HG02763 (cell line): Measurements from ENCODE around the gene PROSER2.
"Not testable (repeated sequence)": the region's sequence is repeated elsewhere in the genome, so short reads cannot be mapped to it uniquely, and the experiment has no call there.

Experiments
- ATAC-seq: cut with Tn5 transposase; IDR thresholded peaks from one replicate; pipeline ENCODE4 v1.9.1; 2021; ENCODE audit warnings: mild to moderate bottlenecking, moderate library complexity; ENCODE audit not compliant: unreplicated experiment

Gene PROSER2

DNA sequence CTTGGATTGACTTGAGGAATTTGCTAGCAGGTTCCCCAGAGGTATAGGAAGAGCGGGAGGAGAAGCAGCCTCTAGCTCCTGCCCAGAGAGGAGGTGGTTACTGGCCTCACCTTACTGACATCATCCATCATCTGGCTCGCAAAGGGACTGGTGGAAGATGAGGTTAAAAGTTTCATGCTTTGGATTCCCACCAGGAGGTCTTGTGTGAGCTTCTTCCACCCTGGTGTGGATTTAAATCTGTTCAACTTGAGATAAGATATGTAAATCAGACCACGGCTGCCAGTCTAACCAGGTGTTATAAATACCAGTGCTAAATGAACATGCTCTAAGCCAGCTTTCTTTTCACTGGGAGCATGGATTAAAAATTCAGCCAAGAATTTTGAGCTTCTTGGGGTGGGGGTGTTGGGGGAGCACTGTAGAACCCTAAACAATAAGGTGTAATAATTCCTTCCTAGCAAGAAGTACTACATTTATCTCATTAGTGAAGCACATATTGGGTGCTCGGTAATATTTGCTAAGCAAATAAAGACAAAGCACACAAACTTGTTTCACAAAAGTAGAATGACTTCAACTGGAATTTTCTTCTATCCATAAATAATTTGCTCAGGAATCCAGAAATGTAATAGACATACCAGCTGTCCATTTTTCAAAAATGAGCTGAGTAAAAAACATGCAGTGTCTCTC is 7.8 kb downstream of the PROSER2 start:
- ATAC-seq: no peak

DNA sequence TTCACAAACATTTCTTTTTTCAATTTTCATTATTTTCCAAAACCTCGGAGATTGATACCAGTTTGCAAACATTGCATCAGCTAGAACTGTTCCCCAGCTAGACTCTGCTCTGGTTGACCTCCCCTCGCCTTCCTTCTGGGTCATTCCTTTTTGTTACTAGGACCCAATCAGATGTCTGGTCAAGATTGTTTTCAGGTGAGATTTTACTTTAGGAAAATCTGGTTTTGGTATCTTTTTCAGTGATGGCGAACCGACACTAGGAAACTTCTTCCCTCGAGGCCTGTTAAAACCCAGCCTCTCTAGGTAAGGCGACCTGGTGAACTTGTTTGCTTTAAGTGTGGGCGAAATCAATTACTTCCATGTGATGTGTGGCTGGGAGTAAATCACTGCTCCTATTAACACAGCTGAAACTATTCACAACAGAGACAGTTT is 8.4 kb downstream of the PROSER2 start:
- no peak for ATAC-seq

GRCh38 chr10:11832042-11832441 is 8.9 kb downstream of the PROSER2 start:
- ATAC-seq: no peak

- no peak for ATAC-seq
Measured at GRCh38 chr10:11835061-11835460, 11.9 kb downstream of the PROSER2 start.

GRCh38 chr10:11835704-11836103 is 12.5 kb downstream of the PROSER2 start:
- no peak for ATAC-seq

GRCh38 chr10:11837372-11838161 is 14.4 kb downstream of the PROSER2 start:
- no peak for ATAC-seq

DNA sequence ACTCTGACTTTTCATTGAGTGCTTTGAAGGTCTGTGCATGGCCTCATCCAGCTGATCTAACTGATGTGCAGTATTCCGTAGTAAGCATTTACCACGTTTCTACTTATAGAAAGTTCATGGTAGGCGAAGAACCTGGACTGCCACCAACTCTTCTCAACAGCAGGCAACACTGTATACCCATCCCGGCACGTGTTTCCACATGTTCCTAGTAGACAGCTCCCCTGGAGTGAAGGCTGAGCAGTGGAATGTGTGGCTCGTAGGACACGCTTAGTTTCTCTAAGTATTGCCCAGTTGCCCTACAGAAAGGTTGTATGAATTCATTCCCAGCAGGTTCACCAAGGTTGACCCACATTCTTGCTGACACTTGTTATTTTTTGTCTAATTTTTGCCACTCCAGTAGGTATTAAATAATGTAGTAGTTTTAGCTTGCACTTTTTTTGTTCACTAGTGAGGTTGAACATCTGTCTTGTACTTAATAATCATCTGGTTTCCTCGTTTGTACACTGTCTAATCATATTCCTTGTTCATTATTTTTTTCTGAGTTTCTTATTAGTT is 15.2 kb downstream of the PROSER2 start:
- no peak for ATAC-seq

DNA sequence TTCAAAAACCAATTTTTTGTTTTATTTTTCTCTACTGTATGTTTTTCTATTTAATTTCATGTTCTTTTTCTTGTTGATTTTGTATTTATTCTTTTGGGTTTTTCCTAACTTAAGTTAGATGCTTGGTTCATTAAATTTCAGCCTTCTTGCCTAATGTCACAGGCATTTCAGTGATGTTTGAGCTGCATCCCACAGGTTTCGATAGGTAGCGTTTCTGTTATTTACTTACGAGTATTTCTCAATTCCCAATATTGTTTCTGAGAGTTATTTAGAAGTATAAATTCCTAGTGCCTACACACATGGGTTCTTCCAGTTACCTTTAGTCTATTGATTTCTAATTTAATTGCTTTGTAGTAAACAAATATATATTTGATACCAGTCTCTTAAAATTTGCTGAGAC is 18.2 kb downstream of the PROSER2 start:
- no peak for ATAC-seq

- ATAC-seq: no peak
Measured at GRCh38 chr10:11842411-11842810, 19.3 kb downstream of the PROSER2 start.

- no peak for ATAC-seq
Measured at GRCh38 chr10:11845113-11845512, 22.0 kb downstream of the PROSER2 start.

- ATAC-seq: no peak
Measured at GRCh38 chr10:11846542-11846941, 23.4 kb downstream of the PROSER2 start.

DNA sequence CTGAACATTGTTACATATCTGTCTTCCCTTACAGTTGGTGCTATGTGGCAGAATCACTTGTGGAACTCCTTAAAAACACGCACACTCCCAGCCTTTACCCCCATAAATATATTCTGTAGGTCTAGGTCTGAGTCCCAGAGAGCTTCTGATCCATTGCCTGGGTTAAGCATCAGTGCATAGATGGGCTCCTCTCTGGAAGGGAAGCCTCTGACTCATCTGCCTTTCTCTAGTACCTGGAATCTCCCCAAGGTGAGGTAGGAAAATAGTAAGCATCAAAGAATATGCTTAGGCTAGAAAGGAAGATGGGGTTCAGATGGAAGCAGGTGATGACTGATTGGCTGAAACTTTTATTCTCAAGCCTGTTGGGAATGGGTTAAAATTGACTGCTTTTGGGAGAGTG is 26.1 kb downstream of the PROSER2 start:
- no peak for ATAC-seq

DNA sequence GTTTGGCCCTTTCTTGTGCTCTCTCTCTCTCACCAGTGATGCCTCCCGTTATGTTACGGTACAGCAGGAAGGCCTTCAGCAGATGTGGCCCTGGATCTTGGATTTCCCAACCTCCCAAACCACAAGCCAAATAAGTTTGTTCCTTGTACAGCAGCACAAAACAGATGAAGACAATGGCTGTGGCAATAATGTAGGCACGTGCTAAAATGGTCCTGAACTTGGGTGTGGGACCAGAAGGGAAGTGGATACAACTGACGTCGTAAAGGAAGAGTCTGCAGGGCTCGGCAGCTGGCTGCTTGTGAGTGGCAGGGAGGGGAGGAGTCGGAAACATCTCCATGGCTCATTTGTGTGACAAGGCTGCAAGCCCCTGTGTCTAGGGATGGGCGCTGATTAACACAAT is 26.8 kb downstream of the PROSER2 start:
- ATAC-seq: no peak

- no peak for ATAC-seq
Measured at GRCh38 chr10:11851910-11852309, 28.8 kb downstream of the PROSER2 start.

DNA sequence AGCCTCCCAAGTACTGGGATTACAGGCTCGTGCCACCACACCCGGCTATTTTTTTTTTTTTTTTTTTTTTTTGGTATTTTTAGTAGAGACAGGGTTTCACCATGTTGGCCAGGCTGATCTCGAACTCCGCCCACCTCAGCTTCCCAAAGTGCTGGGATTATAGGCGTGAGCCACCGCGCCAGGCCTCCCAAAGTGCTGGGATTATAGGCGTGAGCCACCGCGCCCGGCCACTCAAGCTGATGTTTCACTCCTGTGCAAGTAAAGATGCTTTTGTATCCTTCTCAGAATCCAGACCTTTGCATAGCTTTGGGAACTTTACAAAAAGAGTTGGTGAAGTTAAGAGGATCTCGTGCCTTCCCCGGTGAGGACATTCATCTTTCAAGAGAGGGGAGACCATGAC is 29.5 kb downstream of the PROSER2 start:
- ATAC-seq: not testable (repeated sequence)

- no peak for ATAC-seq
Measured at GRCh38 chr10:11853468-11853867, 30.3 kb downstream of the PROSER2 start.

DNA sequence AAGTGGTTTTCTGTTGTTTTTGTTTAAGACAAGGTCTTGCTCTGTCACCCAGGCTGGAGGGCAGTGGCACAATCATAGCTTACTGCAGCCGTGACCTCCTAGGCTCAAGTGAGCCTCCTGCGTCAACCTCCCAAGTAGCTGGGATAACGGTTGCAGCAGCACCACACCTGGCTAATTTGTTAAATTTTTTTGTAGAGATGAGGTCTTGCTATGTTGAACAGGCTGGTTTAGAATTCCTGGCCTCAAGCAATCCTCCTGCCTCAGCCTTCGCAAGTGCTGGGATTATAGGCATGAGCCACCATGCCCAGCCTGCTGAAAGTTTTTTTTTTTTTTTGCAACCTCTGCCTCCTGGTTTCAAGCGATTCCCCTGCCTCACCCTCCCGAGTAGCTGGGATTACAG is 31.1 kb downstream of the PROSER2 start:
- no peak for ATAC-seq

GRCh38 chr10:11856089-11856488 is 32.9 kb downstream of the PROSER2 start:
- no peak for ATAC-seq

- no peak for ATAC-seq
Measured at GRCh38 chr10:11856678-11857077, 33.5 kb downstream of the PROSER2 start.

DNA sequence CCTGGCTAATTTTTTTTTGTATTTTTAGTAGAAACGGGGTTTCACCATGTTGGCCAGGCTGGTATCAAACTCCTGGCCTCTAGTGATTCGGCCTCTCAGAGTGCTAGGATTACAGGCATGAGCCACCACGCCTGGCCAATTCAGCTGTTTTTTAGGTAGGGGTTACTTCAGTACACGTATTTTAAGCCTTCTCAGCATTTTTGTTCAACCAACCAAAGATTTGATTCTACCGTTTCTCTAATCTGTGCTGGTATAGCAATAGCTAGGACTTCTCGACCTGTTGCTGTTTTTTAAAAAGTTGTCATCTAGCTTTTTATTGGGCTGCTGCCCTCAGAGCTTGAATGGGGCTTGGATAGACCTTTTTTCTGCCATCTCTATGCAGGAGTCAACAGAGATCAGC is 34.9 kb downstream of the PROSER2 start:
- no peak for ATAC-seq

- no peak for ATAC-seq
Measured at GRCh38 chr10:11861341-11861740, 38.2 kb downstream of the PROSER2 start.

GRCh38 chr10:11861811-11862428 is 38.8 kb downstream of the PROSER2 start:
- ATAC-seq: no peak
